MCF 10A (cell line): Measurements from ENCODE around the gene AMBRA1. TPM values are rescaled to one million over a fixed set of nuclear protein-coding genes. Genes with fewer than 3 reads are reported as not detected.

Source experiments
- BruUV-seq: library from RNA; stranded (reverse); fragments of 400-500 nt; replicated peaks from 2 replicates; lab custom pipeline; 2021; lab: Mats Ljungman, UMichigan
- CTCF ChIA-PET: fragments of 300-600 bp; sonication (Branson Sonifier 250); formaldehyde crosslinking; extraction: SDS; loops from one replicate; lab custom pipeline; 2021; ENCODE audit warnings: antibody characterized with exemption, inconsistent platforms; lab: Yijun Ruan, JAX
- POLR2A ChIA-PET: fragments of 300-600, 350-650 bp; sonication (Branson Sonifier 250); formaldehyde crosslinking; extraction: SDS; loops from one replicate; lab custom pipeline; 2020; ENCODE audit warnings: antibody characterized with exemption, inconsistent platforms; lab: Yijun Ruan, JAX
- DNase-seq: peaks from one replicate; pipeline ENCODE4 v3.0.0-alpha.2; 2018; ENCODE audit not compliant: unreplicated experiment
- H3K27ac Mint-ChIP-seq: one replicate; pipeline ENCODE4 v1.8.0; 2022; ENCODE audit warnings: mild to moderate bottlenecking, low read depth, mixed read lengths; ENCODE audit not compliant: unreplicated experiment
- H3K27me3 Mint-ChIP-seq: one replicate; pipeline ENCODE4 v1.8.0; 2022; ENCODE audit warnings: mixed read lengths; ENCODE audit not compliant: insufficient read depth, unreplicated experiment
- H3K36me3 Mint-ChIP-seq: one replicate; pipeline ENCODE4 v1.8.0; 2022; ENCODE audit warnings: mild to moderate bottlenecking, moderate library complexity, mixed read lengths; ENCODE audit not compliant: insufficient read depth, unreplicated experiment
- H3K4me1 Mint-ChIP-seq: one replicate; pipeline ENCODE4 v1.8.0; 2022; ENCODE audit warnings: mixed read lengths; ENCODE audit not compliant: insufficient read depth, unreplicated experiment
- H3K4me3 Mint-ChIP-seq: one replicate; pipeline ENCODE4 v1.8.0; 2022; ENCODE audit warnings: mild to moderate bottlenecking, moderate library complexity, mixed read lengths; ENCODE audit not compliant: unreplicated experiment
- H3K9me3 Mint-ChIP-seq: one replicate; pipeline ENCODE4 v1.8.0; 2022; ENCODE audit warnings: mixed read lengths; ENCODE audit not compliant: unreplicated experiment
- CTCF ChIP-seq: fragments of 200-600 bp; IDR thresholded peaks from one replicate; pipeline ENCODE4 v1.8.0; 2022; ENCODE audit warnings: antibody characterized with exemption, mild to moderate bottlenecking; ENCODE audit not compliant: unreplicated experiment
- intact Hi-C: fragments of 100-400 bp; cut with micrococcal nuclease; formaldehyde crosslinking; loops from 2 replicates; pipeline ENCODE4 v1.14.1; 2022
- total RNA-seq: library from RNA; stranded (reverse); gene quantifications from 2 replicates; pipeline ENCODE4 v1.2.3, GENCODE V29; 2022

AMBRA1 gene
- total RNA-seq, 1 experiment from 2014 or later, result 19.6 TPM

- peaks cover 6% of the 10 kb centered on the region for H3K36me3 Mint-ChIP-seq
- intact Hi-C loops, result no loop called here
- H3K4me3 Mint-ChIP-seq, result no peak overlapping the region
- no peak for DNase-seq
- no peaks in the 10 kb centered on the region for H3K27me3 Mint-ChIP-seq
- CTCF ChIA-PET, result interaction anchor here (0.6 kb wide), 1 partner anchor 17 kb away, joined by 5 read pairs; no protein-coding TSS in a partner anchor
- no peak overlapping the region for H3K27ac Mint-ChIP-seq
- BruUV-seq, result no TSS peak
- H3K9me3 Mint-ChIP-seq, result no peaks in the 10 kb centered on the region
- POLR2A ChIA-PET, result interaction anchor here (0.6 to 3.5 kb wide), 4 partner anchors 9 to 1247 kb away, joined by 3 to 12 read pairs (median 4); no protein-coding TSS in a partner anchor
- TF ChIP-seq CTCF, result no peak
- H3K4me1 Mint-ChIP-seq, result peaks cover 22% of the 10 kb centered on the region
Measured at GRCh38 chr11:46565232-46565840, 28.5 kb downstream of the AMBRA1 start.

- Mint-ChIP-seq H3K4me1 (peaks cover 29% of the 10 kb centered on the region), H3K36me3 (peaks cover 6% of the 10 kb centered on the region), H3K9me3 (no peaks in the 10 kb centered on the region), H3K27ac (no peak overlapping the region), H3K4me3 (no peak overlapping the region), H3K27me3 (no peaks in the 10 kb centered on the region)
- BruUV-seq, result no TSS peak
- no peak for TF ChIP-seq CTCF
- peak; percentile 54 for DNase-seq
- POLR2A ChIA-PET, result interaction anchor here (0.5 to 3.5 kb wide), 5 partner anchors 8 to 151 kb away, joined by 3 to 12 read pairs (median 3); no protein-coding TSS in a partner anchor
- intact Hi-C loops, result no loop called here
- CTCF ChIA-PET, result no interaction called here
Measured at GRCh38 chr11:46564459-46564858, 29.4 kb downstream of the AMBRA1 start.

GRCh38 chr11:46562527-46562926, 31.3 kb downstream of the AMBRA1 start:
- POLR2A ChIA-PET, result interaction anchor here (0.7 to 9.6 kb wide), 6 partner anchors 8 to 55 kb away, joined by 3 to 108 read pairs (median 4); partner anchors contain the start of genes ATG13 and HARBI1
- Mint-ChIP-seq H3K27me3 (no peaks in the 10 kb centered on the region), H3K4me1 (peaks cover 33% of the 10 kb centered on the region), H3K27ac (no peak overlapping the region), H3K4me3 (no peak overlapping the region), H3K36me3 (peaks cover 6% of the 10 kb centered on the region), H3K9me3 (no peaks in the 10 kb centered on the region)
- no peak for DNase-seq
- no peak for TF ChIP-seq CTCF
- BruUV-seq, result no TSS peak
- intact Hi-C loops, result no loop called here
- CTCF ChIA-PET, result interaction anchor here (0.6 to 3.4 kb wide), 3 partner anchors 24 to 246 kb away, joined by 3 to 21 read pairs (median 3); partner anchors contain the start of genes ATG13 and HARBI1

- POLR2A ChIA-PET, result interaction anchor here (0.6 to 9.6 kb wide), 16 partner anchors 8 to 1229 kb away, joined by 3 to 108 read pairs (median 4); partner anchors contain the start of genes AMBRA1, ATG13 and HARBI1
- peak; percentile 54 for DNase-seq
- Mint-ChIP-seq H3K27ac (peak overlapping the region; percentile 94), H3K27me3 (no peaks in the 10 kb centered on the region), H3K4me3 (peak overlapping the region; percentile 76), H3K36me3 (no peaks in the 10 kb centered on the region), H3K9me3 (no peaks in the 10 kb centered on the region), H3K4me1 (peaks cover 39% of the 10 kb centered on the region)
- no peak for TF ChIP-seq CTCF
- intact Hi-C loops, result loop anchor here (2.0 kb wide), 1 partner anchor 56 kb away; the partner anchor contains the start of genes ATG13 and HARBI1
- BruUV-seq, result no TSS peak
- CTCF ChIA-PET, result interaction anchor here (0.6 to 3.4 kb wide), 8 partner anchors 10 to 172 kb away, joined by 3 to 21 read pairs (median 4); partner anchors contain the start of genes ATG13 and HARBI1
Measured at GRCh38 chr11:46560300-46560991, 33.4 kb downstream of the AMBRA1 start.
